Activated CD8-positive, alpha-beta memory T cell treated with anti-CD3 and anti-CD28 coated beads, Interleukin-2, amount 10 ng/mL, durations not matched to agents 7 days and 5 days (primary cell): Measurements from ENCODE around the gene ABCD4. TPM values are rescaled to one million over a fixed set of nuclear protein-coding genes. Genes with fewer than 3 reads are reported as not detected.

Experiments
- ATAC-seq: fragments of 150-1000 bp; cut with Tn5 transposase; one replicate; pipeline ENCODE4 v1.10.0; 2021; ENCODE audit warnings: moderate library complexity
- CTCF ChIA-PET: fragments of 350-600 bp; sonication (Branson Sonifier 250); formaldehyde crosslinking; loops from one replicate; lab custom pipeline; 2021; ENCODE audit warnings: antibody characterized with exemption; lab: Charles Lee
- DNase-seq: peaks from one replicate; pipeline ENCODE4 v3.0.0-alpha.2; 2020
- H3K27ac Mint-ChIP-seq: one replicate; pipeline ENCODE4 v1.8.0; 2021; ENCODE audit warnings: mild to moderate bottlenecking, mixed read lengths
- H3K27me3 Mint-ChIP-seq: one replicate; pipeline ENCODE4 v1.8.0; 2021; ENCODE audit warnings: mixed read lengths
- H3K36me3 Mint-ChIP-seq: one replicate; pipeline ENCODE4 v1.8.0; 2021; ENCODE audit warnings: mild to moderate bottlenecking, mixed read lengths
- H3K4me1 Mint-ChIP-seq: one replicate; pipeline ENCODE4 v1.8.0; 2021; ENCODE audit warnings: mixed read lengths
- H3K4me3 Mint-ChIP-seq: one replicate; pipeline ENCODE4 v1.8.0; 2021; ENCODE audit warnings: mild to moderate bottlenecking, moderate library complexity, mixed read lengths
- H3K9me3 Mint-ChIP-seq: one replicate; pipeline ENCODE4 v1.8.0; 2022; ENCODE audit warnings: low read depth, mixed read lengths
- total RNA-seq, 2 experiments: library from RNA; stranded (reverse); gene quantifications; one replicate each; pipeline ENCODE4 v1.2.3, GENCODE V29; 2021

ABCD4 gene
- total RNA-seq, 2 experiments from 2014 or later: 45.1 to 50.6 TPM

GRCh38 chr14:74246542-74246941, 56.2 kb downstream of the ABCD4 start:
- H3K27me3 Mint-ChIP-seq: peaks cover 83% of the 10 kb centered on the region
- no peak overlapping the region for H3K27ac Mint-ChIP-seq
- ATAC-seq (no peak), DNase-seq (no peak)
- no peak overlapping the region for H3K4me3 Mint-ChIP-seq
- CTCF ChIA-PET: interaction anchor here (1.8 kb wide), 1 partner anchor 11 kb away, joined by 8 read pairs; no protein-coding TSS in a partner anchor
- H3K4me1 Mint-ChIP-seq: peaks cover 10% of the 10 kb centered on the region
- no peaks in the 10 kb centered on the region for H3K36me3 Mint-ChIP-seq
- no peaks in the 10 kb centered on the region for H3K9me3 Mint-ChIP-seq

GRCh38 chr14:74245292-74245691, 57.4 kb downstream of the ABCD4 start:
- Mint-ChIP-seq H3K27me3 (peaks cover 91% of the 10 kb centered on the region), H3K27ac (no peak overlapping the region), H3K4me1 (peaks cover 15% of the 10 kb centered on the region), H3K9me3 (no peaks in the 10 kb centered on the region), H3K36me3 (no peaks in the 10 kb centered on the region), H3K4me3 (no peak overlapping the region)
- ATAC-seq (no peak), DNase-seq (no peak)
- CTCF ChIA-PET: interaction anchor here (0.6 to 1.2 kb wide), 4 partner anchors 12 to 45 kb away, joined by 3 to 4 read pairs (median 3); no protein-coding TSS in a partner anchor

- Mint-ChIP-seq H3K36me3 (no peaks in the 10 kb centered on the region), H3K9me3 (no peaks in the 10 kb centered on the region)
- CTCF ChIA-PET: interaction anchor here (1.1 to 1.2 kb wide), 2 partner anchors 13 to 14 kb away, joined by 3 to 4 read pairs; no protein-coding TSS in a partner anchor
These were observed 58.6 kb downstream of the ABCD4 start for GRCh38 chr14:74244115-74244514.

GRCh38 chr14:74243051-74243450, 59.7 kb downstream of the ABCD4 start:
- CTCF ChIA-PET: no interaction called here
- ATAC-seq: no peak
- Mint-ChIP-seq H3K36me3 (no peaks in the 10 kb centered on the region), H3K27ac (no peak overlapping the region), H3K9me3 (no peaks in the 10 kb centered on the region), H3K27me3 (peaks cover 94% of the 10 kb centered on the region), H3K4me1 (peaks cover 15% of the 10 kb centered on the region), H3K4me3 (no peak overlapping the region)
- DNase-seq: no peak

More at GRCh38 chr14:74244115-74244514, 58.6 kb downstream of the ABCD4 start:
- no peak overlapping the region for H3K27ac Mint-ChIP-seq
- ATAC-seq (no peak), DNase-seq (no peak)
- no peak overlapping the region for H3K4me3 Mint-ChIP-seq
- H3K4me1 Mint-ChIP-seq: peaks cover 15% of the 10 kb centered on the region
- peaks cover 92% of the 10 kb centered on the region for H3K27me3 Mint-ChIP-seq

GRCh38 chr14:74242780-74243042, 60.0 kb downstream of the ABCD4 start:
- peaks cover 15% of the 10 kb centered on the region for H3K4me1 Mint-ChIP-seq
- H3K27ac Mint-ChIP-seq: no peak overlapping the region
- ATAC-seq (no peak), DNase-seq (no peak)
- CTCF ChIA-PET: interaction anchor here (0.8 kb wide), 1 partner anchor 93 kb away, joined by 3 read pairs; no protein-coding TSS in a partner anchor
- H3K27me3 Mint-ChIP-seq: peaks cover 94% of the 10 kb centered on the region
- H3K4me3 Mint-ChIP-seq: no peak overlapping the region
- no peaks in the 10 kb centered on the region for H3K36me3 Mint-ChIP-seq
- no peaks in the 10 kb centered on the region for H3K9me3 Mint-ChIP-seq

- H3K4me3 Mint-ChIP-seq: no peak overlapping the region
- H3K9me3 Mint-ChIP-seq: no peaks in the 10 kb centered on the region
- peaks cover 15% of the 10 kb centered on the region for H3K4me1 Mint-ChIP-seq
- peak overlapping the region; percentile 21 for H3K27ac Mint-ChIP-seq
- CTCF ChIA-PET: interaction anchor here (0.7 to 4.7 kb wide), 4 partner anchors 9 to 93 kb away, joined by 3 to 27 read pairs (median 9); no protein-coding TSS in a partner anchor
- no peak for DNase-seq
- no peaks in the 10 kb centered on the region for H3K36me3 Mint-ChIP-seq
- peaks cover 95% of the 10 kb centered on the region for H3K27me3 Mint-ChIP-seq
- ATAC-seq: no peak
These were observed 60.5 kb downstream of the ABCD4 start for GRCh38 chr14:74242021-74242779.

GRCh38 chr14:74241652-74242017, 61.1 kb downstream of the ABCD4 start:
- H3K36me3 Mint-ChIP-seq: no peaks in the 10 kb centered on the region
- H3K9me3 Mint-ChIP-seq: no peaks in the 10 kb centered on the region
- peaks cover 15% of the 10 kb centered on the region for H3K4me1 Mint-ChIP-seq
- ATAC-seq: no peak
- H3K27me3 Mint-ChIP-seq: peaks cover 89% of the 10 kb centered on the region
- no peak overlapping the region for H3K27ac Mint-ChIP-seq
- CTCF ChIA-PET: interaction anchor here (1.3 to 4.7 kb wide), 3 partner anchors 10 to 18 kb away, joined by 3 to 27 read pairs (median 15); no protein-coding TSS in a partner anchor
- no peak for DNase-seq
- H3K4me3 Mint-ChIP-seq: no peak overlapping the region

GRCh38 chr14:74240794-74241651, 61.7 kb downstream of the ABCD4 start:
- CTCF ChIA-PET: interaction anchor here (1.3 to 4.7 kb wide), 3 partner anchors 10 to 19 kb away, joined by 3 to 27 read pairs (median 15); no protein-coding TSS in a partner anchor
- no peaks in the 10 kb centered on the region for H3K9me3 Mint-ChIP-seq
- peaks cover 87% of the 10 kb centered on the region for H3K27me3 Mint-ChIP-seq
- ATAC-seq (peak; percentile 38), DNase-seq (no peak)
- no peak overlapping the region for H3K27ac Mint-ChIP-seq
- peaks cover 15% of the 10 kb centered on the region for H3K4me1 Mint-ChIP-seq
- H3K36me3 Mint-ChIP-seq: no peaks in the 10 kb centered on the region
- peak overlapping the region; percentile 17 for H3K4me3 Mint-ChIP-seq

GRCh38 chr14:74239848-74240793, 62.6 kb downstream of the ABCD4 start:
- CTCF ChIA-PET: interaction anchor here (1.3 to 4.7 kb wide), 3 partner anchors 11 to 20 kb away, joined by 3 to 27 read pairs (median 15); no protein-coding TSS in a partner anchor
- H3K4me3 Mint-ChIP-seq: peak overlapping the region; percentile 17

GRCh38 chr14:74238974-74239847, 63.5 kb downstream of the ABCD4 start, which contains the start of gene VSX2:
VSX2 (plus strand) TSS chr14:74239449; CDS start chr14:74239562, 113 bp downstream.
- no peak within 1 kb of the TSS for H3K4me3 Mint-ChIP-seq

More at GRCh38 chr14:74239848-74240793, 62.6 kb downstream of the ABCD4 start:
- Mint-ChIP-seq H3K27ac (no peak overlapping the region), H3K9me3 (no peaks in the 10 kb centered on the region), H3K4me1 (peaks cover 15% of the 10 kb centered on the region), H3K27me3 (peaks cover 81% of the 10 kb centered on the region), H3K36me3 (no peaks in the 10 kb centered on the region)
- no peak for DNase-seq
- no peak for ATAC-seq

GRCh38 chr14:74237441-74237840, 65.3 kb downstream of the ABCD4 start:
- Mint-ChIP-seq H3K9me3 (no peaks in the 10 kb centered on the region), H3K4me1 (peaks cover 15% of the 10 kb centered on the region), H3K27me3 (peaks cover 60% of the 10 kb centered on the region), H3K36me3 (no peaks in the 10 kb centered on the region), H3K4me3 (no peak overlapping the region), H3K27ac (no peak overlapping the region)
- no peak for ATAC-seq
- no peak for DNase-seq
- CTCF ChIA-PET: interaction anchor here (0.6 to 1.6 kb wide), 5 partner anchors 10 to 20 kb away, joined by 3 to 8 read pairs (median 3); no protein-coding TSS in a partner anchor

More at GRCh38 chr14:74238974-74239847, 63.5 kb downstream of the ABCD4 start, which contains the start of gene VSX2:
- Mint-ChIP-seq H3K4me1 (peaks cover 15% of the 10 kb centered on the region), H3K27ac (no peak within 1 kb of the TSS), H3K27me3 (peaks cover 78% of the 10 kb centered on the region), H3K36me3 (no peaks in the 10 kb centered on the region), H3K9me3 (no peaks in the 10 kb centered on the region)
- CTCF ChIA-PET: interaction anchor here (1.1 to 4.7 kb wide), 2 partner anchors 12 to 16 kb away, joined by 3 to 27 read pairs; no protein-coding TSS in a partner anchor
- DNase-seq (no peak), ATAC-seq (no peak)
